GM21360 (cell line): ENCODE data around the gene IRF8.

Experiments used
- ATAC-seq: cut with Tn5 transposase; IDR thresholded peaks from one replicate; pipeline ENCODE4 v1.9.1; 2021; ENCODE audit warnings: mild to moderate bottlenecking, moderate library complexity; ENCODE audit not compliant: unreplicated experiment

IRF8 gene

DNA sequence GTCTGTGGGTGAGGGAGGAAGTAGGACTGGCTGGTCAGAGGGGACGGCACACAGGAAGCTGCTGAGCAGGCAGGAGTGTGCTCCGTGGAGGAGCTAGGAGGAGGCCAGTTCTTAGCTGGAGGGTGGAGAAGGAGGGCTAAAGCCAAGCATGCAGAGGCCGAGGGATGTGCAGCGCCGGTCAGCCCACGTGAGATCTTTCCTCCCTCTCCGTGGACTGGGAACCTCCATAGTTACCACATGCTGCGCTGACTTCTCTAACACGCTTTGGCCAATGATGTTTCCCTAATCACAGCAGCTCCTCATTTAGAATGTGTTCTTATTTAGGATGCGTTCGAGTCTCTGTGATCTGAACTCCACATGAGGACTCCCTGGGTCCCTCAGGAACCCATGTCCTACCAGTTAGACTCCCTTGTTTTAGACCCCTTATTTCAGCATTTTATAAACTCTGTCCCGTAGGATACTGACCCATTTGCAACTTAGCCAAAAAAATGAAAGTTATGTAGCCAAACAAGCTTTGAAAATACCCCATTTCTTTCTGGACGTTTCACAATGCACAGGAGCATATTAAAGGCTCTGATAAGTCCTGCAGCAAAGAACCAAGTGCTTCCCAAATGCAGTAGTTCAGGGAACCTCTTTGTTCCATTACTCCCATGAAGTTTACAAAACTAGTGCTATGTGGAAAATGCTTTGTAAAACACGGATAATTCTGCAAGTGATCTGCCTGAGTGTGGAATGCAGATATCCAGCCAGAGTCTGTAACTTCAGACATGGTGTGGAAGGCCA, 51.4 kb downstream of the IRF8 start:
- ATAC-seq: no peak

DNA sequence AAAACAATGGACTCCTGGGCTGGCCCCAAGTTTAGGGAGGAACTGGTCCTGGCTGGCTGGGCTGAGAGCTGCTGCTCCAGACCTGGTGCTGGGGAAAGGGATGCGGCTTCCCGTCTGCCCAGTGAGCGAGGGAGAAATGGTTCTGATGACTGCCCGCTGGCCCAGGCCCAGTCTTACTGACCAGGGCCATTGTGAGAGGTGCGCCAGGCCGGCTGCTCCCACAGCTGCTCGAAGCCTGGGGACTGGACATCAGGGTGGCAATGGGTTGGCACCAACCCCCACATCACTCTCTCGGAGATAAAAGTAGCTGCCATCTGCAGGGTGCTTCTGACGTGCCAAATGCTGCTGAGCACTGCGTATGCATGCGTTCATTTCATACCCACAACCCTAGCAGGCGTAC, 53.2 kb downstream of the IRF8 start:
- ATAC-seq: no peak

DNA sequence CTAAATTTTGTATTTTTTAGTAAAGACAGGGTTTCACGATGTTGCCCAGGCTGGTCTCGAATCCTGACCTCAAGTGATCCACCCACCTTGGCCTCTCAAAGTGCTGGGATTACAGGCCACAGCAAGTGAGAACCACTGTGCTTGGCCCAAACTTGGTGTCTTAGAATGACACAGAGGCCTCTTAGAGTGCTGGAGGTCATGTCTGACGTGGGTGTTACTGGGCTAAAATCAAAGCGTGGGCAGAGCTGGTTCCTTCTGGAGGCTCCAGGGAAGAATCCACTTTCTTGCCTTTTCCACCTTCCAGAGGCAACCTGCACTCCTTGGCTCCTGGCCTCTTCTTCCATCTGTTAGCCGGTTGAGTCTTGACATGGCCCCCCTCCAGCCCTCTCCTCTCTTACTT, 53.8 kb downstream of the IRF8 start:
- no peak for ATAC-seq

DNA sequence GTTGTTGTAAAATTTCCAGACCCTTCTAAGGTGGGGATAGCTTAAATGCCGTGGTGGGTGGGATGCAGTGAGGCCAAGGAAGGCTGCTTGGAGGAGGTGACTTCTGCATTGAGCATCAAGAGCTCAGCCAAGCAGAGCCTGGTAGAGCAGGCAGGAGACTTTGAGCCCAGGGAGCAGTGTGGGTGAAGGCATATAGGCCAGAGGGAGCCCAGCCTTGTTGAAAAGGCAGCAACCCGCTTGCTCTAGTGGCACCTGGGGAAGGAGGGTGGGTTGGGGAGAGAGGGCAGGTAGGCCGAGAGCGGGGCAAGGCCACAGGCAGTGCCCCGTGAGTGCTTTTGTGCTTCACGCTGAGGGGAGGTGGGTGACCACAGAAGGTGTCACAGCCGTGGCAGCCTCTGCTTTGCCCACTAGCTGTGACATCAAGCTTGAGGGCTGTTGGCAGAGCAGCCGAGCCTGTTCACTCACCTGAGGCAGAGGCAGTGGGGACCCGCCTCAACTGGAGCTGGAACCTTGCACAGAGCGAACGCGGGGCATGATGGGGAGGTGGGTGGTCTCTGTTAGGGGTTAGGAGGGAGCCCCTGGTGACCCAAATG, 56.1 kb downstream of the IRF8 start:
- ATAC-seq: no peak

DNA sequence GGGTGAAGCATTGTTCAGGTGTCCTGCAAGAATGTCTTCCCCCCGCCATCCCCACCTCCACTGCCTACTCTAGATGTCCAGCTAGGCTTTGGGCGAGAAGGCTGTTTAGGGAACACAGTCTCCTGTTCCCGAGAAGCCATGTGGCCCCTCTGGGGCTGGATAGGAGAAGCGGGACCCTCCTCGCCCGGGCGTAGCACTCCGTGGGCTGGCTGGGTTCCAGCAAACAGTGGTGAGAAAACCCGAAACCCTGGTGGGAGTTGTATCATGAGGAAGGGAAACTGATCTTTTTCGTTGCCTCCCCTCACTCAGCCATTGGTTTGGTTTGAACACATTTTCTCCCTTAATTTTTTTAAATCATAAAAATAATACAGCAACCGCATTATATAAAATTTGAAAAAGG, 56.6 kb downstream of the IRF8 start:
- ATAC-seq: no peak

DNA sequence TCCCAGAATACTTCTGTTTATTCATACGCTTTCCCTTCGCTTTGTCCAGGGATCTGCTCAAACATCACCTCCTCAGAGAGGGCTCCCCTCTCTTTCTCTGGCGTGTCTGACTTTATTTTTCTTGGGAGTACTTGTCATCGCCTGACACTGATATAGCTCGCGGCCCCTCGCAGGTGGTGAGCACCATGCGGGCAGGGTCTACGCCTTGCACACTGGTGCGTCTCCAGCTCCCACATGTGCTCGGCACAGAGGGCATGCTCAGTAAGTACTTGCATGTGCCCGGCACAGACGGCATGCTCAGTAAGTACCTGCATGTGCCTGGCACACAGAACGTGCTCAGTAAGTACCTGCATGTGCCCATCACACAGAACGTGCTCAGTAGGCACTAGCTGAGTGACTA, 57.5 kb downstream of the IRF8 start:
- no peak for ATAC-seq

DNA sequence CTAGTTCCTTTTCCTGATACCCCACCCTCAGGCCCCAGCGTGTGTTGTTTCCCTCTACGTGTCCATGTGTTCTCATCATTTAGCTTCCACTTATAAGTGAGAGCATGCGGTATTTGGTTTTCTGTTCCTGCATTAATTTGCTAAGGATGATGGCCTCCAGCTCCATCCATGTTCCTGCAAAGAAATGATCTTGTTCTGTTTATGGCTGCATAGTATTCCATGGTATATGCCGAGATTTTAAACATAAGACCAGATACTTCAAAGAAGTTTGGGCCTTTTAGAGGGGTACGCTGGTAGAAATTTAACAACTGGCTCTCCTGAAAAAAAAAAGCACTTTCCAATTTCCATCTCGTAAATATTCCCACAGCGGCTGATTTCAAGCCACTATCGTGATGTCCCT, 59.8 kb downstream of the IRF8 start:
- ATAC-seq: no peak

DNA sequence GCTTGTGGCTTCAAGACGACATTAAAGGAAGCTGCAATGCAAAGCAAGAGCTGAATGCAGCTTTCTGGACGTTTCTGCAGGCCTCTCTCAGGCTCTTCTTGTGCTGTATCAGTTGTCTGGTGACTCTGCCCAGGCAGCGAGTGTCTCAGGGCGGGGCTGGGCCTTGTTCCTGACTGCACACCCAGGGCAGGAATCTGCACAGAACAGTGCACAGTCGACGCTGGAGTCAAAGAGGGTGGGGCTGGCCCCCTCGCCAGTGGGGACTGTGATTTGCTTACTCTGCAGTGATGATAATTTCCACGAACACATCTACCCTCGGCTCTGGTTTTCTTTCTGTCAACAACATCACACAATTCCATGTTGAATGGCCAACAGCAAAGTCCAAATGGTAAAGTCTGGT, 60.7 kb downstream of the IRF8 start:
- no peak for ATAC-seq

DNA sequence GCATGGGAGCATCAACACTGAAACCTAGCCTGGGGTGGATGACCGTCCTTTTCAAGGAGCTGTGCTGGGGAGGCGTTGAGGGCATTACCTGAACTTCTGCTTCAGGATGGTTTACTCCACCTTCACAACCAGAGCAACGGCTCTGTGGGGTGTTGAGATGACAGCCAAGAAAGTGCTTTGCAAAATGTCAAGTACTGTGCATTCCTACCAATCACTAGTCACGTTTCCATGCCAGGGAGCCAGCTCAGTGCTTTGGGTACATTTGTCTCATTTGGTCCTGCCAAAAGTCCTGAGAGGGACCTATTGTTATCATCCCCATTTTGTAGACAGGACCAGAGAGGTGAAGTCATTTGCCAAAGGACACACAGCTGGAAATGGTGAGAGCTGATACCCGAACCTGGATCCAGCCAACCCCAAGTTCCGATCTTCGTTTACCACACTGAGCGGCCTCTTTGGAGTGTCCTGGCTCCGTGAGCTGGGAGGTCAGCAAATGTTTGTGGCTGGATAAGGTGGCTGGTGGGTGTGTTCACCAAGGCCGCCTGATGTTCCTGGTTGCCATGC, 61.6 kb downstream of the IRF8 start:
- ATAC-seq: no peak

DNA sequence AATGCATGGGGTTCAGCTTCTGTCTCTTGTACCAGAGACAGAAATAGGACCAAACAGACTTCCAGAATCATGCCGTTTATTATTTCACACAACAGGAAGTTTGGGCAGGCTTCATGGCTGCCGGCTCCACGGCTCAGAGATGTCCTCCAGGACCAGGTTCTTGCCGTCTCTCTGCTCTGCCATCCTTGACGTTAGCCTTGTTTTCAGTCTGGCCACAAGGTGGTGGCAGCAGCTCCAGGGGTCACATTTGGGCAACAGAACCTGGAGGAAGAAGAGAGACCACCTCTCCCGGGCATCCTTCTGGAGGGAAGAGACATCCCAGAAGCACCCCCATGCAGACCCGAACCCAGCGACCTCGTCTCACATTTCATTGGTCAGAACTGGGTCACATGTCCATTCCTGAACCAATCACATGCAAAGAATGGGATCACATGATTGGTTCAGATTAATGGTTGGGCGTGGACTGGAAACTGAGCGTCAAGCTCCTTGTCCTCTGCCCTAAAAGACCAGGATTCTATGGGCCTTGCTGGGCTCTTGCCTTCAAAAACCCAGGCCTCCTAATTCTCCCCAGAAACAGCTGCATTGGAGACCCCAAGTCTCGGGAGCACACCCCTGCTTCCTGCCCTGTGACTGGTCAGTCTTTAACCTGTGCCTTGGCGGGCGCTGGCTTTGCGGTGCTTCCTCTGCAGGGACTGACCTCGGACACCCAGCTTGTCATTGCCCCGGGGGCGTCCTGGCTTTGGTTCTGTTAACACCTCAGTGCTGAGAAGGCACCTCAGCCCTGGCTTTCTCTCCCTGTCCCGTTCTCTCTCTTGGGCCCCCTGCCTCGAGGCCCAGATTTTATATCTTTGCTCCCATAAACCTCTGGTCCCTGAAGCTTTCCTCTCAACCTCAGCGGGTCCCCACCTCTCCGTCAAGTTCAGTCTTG, 63.3 kb downstream of the IRF8 start:
- no peak for ATAC-seq

DNA sequence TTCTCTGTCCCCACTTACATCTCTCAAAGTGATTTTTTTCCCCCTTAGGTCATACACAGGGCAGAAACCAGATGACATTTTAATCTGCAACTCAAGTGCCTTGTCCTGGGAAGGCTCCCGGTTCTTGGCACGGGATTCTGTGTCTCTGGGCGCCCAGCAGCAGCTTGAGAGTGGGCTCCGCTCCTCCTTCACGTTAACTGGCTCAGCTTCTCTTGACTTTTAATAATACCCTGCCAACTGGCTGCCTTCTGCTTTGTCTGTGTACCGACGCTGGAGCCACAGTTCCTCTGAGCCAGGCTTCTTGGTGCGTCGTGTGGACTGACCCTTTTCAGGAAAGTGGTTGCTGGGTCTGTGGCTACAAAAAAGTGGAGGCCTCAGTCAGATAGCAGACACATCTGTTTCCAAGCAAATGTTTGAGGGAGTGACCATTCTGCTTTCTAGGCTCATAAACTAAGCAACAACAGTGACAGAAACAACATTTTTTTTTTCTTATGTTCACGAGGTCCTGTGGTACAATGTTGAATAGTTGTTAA, 64.9 kb downstream of the IRF8 start:
- ATAC-seq: no peak

DNA sequence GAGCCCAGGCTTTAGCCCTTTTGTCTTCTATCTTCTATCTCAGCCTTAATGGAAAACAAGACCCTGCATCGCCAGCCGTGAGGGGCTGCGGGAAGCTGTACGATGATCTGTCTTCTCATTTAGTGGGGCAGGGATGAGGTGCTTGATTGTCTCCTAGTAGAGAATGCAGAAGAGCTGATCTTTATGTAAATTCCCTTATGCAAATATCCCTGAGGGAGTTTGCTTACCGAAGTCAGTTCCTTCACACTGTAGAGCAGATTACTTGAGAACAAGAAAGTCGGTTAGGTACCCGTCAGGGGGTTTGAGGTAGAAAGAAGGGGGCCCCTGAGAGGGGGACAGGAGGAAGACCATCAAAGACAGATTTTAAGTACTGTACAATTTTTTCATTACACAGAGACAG, 66.2 kb downstream of the IRF8 start:
- no peak for ATAC-seq

DNA sequence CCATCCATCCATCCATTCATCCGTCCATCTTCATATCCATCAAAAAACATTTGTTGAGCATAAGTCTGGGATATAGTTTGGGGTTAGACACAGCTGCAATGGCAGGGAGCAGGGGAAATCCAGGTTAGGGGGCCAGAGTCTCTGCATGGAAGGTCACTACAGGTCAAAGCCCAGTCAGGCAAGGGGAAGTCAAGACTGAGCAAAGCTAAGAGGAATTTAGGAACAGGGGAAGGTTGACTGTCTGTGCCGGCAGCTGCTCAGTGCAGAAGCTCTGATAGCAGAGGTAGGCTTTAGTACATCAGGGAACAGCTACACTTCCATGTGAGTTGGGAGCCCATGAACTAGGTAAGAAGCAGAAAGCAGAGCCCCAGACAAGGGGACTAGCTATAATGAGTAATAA, 68.1 kb downstream of the IRF8 start:
- ATAC-seq: no peak

DNA sequence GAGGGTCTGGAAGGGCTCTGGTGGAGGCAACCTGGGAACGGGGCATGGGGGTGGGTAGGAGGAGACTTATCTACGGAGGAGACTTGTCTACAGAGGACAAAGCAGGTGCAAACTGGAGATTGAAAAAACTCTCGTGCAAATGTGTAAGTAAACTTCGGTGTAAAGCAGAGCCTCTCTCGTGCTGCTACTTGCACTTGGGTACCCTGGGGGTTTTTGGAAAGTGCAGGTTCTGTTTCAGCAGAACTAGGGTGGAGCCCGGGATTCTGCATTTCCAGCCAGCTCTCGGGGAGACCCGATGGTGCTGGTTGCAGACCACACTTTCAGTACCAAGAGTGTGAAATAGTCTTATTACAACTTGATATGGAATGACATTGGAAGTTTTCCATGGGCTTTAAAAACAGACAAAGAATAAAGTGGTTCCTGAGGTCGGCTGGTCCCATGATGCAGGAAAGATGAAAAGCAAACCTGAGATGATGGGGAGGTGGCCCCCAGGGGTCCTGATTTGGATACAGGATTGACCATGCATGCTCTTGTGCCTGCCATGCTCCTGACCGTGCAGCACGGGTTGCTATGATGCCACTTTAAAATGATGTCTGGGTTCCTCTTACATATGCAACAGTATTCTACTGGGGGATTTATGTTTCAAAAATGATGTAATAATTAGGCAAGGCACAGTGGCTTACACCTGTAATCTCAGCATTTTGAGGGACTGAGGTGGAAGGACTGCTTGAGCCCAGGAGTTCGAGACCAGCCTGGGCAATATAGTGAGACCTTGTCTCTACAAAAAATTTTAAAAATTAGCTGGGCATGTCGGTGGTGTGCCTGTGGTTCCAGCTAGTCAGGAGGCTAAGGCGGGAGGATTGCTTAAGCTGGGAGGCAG, 69.3 kb downstream of the IRF8 start:
- ATAC-seq: no peak

DNA sequence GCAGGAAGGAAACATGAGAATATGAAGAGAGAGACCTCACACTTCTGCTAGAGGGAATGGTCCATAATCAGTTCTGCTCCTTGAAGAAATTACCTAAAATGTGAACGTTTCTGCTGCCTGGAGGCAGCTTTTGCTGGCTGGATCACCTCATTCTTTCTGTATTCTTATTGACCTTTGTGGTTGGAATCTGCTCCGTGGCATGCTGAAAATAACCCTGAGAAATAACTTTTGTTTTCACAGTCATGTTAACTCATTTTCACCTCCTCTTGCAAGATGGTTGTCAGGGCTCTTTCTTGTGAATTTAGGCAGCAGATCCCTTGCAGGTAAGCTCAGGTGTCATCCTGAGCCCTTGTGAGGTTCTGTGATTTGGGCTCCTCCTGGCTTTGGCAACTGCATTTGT, 70.2 kb downstream of the IRF8 start:
- ATAC-seq: no peak

DNA sequence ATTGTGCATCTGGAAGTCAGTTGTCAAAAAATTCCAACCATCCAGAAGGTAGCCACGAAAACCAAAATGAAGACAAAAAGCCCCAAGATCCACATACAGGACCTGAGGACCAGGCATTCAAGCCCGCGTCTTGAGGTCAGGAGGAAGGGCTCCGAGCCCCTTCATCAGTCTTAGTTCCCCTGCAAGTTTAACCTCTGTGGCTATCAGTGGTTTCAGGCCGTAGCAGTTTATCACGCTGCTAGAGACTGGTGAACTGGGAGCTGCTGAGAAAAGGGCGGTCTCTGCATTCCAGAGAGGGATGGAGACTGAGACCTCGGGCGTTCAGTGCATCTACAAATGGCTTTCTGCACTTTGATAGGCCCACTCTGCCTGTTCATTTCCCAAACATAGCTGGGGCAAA, 70.6 kb downstream of the IRF8 start:
- no peak for ATAC-seq

DNA sequence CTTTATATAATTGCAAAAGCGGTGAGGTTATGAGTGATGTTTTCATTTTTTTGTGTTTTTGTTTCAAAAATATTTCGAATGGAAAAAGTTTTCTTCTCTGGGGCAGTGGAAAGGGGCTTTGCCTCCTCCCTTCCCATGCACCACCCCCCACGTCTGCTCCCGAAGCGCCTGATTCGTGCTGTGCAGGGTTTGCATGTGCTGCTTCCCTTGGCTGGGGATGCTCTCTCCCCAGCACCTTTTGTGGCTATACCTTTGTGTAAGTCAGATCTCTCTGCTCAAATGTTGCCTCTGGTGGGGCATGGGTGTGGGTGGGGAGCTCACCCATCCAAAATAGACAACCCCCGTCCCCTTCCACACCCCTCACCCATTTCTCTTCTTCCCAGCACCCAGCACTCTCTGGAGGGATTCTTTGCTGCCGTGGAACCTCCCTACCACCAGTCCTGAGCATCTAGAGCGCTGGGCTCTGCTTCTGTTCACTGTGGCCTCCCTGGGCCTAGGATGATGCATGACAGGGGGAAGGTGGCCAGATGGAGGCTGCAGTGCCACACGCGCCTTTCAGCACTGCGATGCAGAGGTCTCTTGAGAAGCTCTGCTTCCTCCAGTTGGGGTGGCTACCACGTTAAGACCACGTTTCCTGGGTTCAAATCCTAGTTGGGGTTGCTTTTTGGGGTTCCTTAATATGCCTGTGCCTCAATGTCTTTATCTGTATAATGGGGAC, 71.2 kb downstream of the IRF8 start:
- ATAC-seq: no peak

DNA sequence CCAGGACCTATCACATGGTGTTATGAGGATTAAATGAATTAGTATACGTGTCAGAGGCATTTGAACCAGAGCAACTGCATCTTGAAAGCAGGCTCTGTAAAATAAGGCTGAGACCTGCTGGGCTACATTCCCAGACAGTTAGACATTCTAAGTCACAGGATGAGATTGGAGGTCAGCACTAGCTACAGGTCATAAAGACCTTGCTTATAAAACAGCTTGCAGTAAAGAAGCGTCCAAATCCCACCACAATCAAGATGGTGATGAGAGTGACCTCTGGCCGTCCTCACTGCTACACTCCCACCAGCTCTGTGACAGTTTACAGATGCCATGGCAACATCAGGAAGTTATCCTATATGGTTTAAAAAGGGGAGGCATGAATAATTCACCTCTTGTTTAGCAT, 71.8 kb downstream of the IRF8 start:
- ATAC-seq: no peak
